Activated CD4-positive, alpha-beta T cell treated with anti-CD3 and anti-CD28 coated beads, Interleukin-2, amount 50 U/mL, for 48 hours (primary cell): ENCODE measurements around the gene KRT26.

ENCODE experiments used
- DNase-seq, 2 experiments: peaks; one replicate each; pipeline ENCODE4 v3.0.0-alpha.2; 2020

The KRT26 gene

DNA sequence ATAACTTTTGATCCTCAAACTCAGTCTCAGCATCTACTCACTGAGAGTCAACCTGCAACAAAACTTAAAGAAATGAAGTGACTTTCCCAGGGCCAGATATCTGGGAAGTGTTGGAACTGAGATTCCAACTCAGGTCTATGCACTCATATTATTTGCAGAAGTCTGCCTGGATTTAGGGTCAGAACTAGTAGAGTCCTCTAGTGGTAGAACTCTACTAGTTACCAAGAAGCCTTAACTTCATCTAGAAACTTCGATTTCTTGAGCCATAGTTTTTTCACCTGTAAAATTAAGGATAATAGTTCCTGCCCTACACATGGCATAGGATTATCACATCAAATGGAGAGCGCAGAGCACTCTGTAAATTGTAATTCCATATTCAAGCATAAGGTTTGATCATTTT is 45.1 kb downstream of the KRT26 start:
- no peak for DNase-seq

DNA sequence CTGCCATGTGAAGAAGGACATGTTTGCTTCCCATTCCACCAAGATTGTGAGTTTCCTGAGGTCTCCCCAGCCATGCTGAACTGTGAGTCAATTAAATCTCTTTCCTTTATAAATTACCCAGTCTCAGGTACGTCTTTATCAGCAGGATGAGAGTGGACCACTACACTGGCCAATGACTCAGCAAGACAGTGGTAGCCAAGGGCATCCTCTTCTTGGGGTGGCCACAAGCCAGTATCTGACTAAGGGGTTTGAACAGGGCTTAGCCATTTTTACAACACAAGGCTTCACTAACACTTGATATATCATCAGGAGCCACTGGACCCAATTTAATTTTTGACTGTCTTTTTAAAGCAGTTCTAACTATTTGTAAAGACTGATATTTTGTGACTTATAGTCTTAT is 47.3 kb downstream of the KRT26 start:
- no peak for DNase-seq

DNA sequence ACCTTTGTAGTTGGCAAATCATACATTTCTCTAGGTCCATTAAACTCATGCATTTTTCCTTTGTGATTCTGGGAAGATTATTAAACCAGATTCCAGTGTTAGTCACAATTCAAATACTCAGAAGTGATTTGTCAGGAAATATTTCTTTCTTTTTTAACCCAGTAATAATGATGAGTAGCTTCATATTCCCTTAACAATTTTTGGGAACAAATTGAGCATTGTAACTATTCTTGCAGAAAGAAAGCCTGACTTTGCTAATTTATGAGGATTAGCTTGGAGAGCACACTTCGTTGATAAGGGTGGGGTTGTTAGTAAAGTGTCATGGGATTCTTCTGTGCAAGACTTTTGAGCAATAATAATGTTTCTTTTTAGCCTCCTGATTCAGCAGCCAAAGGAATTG is 49.8 kb downstream of the KRT26 start:
- no peak for DNase-seq

DNA sequence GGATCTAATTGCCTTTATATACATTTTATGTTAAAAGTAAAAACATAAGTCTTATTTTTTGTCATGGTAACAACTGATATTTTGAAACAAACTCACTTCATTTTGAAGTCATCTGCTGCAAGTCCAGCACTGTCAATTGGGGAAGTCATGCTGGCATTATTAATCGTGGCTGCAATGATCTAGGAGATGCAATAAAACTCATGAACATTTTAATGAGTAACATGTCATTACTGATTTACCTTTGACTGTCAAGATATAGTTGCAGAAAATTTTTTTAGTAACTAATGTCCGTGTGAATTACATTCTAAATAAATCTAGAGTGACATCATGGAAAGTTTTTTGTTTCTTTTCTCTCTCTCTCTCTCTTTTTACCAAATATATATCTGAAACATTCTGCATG is 51.1 kb downstream of the KRT26 start:
- no peak for DNase-seq

DNA sequence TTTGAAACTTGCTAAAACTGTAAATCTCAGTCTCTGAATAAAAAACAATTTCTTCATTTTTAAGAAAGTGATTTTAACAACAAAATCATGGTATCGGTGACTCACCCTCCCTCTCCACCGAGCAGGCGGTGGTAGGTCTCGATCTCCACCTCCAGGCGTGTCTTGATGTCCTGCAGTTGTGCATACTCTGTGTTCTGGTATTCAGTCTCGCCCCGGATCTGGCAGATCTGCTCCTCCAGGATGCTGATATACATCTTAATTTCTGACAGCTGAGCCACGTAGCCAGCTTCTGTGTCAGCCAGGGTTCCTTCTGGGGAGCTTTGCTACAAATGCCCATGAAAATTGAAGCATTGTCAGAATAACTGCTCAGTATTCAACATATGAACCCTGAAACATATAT is 53.1 kb downstream of the KRT26 start:
- no peak for DNase-seq

DNA sequence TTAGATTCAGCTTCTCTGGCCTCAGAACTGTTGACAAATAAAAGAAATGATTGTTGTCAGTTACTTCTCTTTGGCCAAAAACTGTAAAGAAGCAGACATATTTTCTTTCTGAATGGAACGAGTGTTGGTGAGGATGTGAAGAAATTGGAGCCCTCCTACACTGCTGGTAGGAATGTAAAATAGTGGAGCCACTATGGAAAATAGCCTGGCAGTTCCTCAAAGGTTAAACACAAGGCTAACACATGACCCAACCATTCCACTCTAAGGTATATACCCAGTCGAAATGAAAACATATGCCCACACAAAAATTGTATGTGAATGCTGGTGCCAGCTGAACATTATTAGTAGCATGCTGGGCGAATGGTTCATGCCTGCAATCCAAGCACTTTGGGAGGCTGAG is 54.2 kb downstream of the KRT26 start:
- no peak for DNase-seq
